GM12878 (cell line): ENCODE data around the gene PRKAR1A. TPM values are rescaled to one million over a fixed set of nuclear protein-coding genes. Genes with fewer than 3 reads are reported as not detected.

ENCODE experiments used
- ATAC-seq: fragments of 200-7000 bp; cut with Tn5 transposase; 3 replicates; pipeline ENCODE4 v1.9.1; 2020; ENCODE audit warnings: mild to moderate bottlenecking, moderate library complexity
- BruUV-seq: library from RNA; stranded (reverse); fragments of 400-500 nt; replicated peaks from 2 replicates; lab custom pipeline; 2021; lab: Mats Ljungman, UMichigan
- CTCF ChIA-PET: fragments of 300-600 bp; sonication (Branson Sonifier 250); formaldehyde crosslinking; extraction: SDS; loops from one replicate; lab custom pipeline; 2021; ENCODE audit warnings: inconsistent platforms; lab: Yijun Ruan, JAX
- POLR2A ChIA-PET: fragments of 350-600 bp; formaldehyde crosslinking; extraction: SDS; loops from one replicate; lab custom pipeline; 2021; ENCODE audit warnings: inconsistent platforms; lab: Charles Lee
- RAD21 ChIA-PET: fragments of 300-600 bp; sonication (Branson Sonifier 250); formaldehyde crosslinking; loops from one replicate; lab custom pipeline; 2023; ENCODE audit warnings: antibody characterized with exemption; ENCODE audit not compliant: unreplicated experiment; lab: Charles Lee
- SMC1A ChIA-PET: fragments of 300-600 bp; sonication (Branson Sonifier 250); formaldehyde crosslinking; loops from one replicate; lab custom pipeline; 2023; ENCODE audit not compliant: unreplicated experiment, uncharacterized antibody; lab: Charles Lee
- DNase-seq: peaks from one replicate; pipeline ENCODE4 v3.0.0-alpha.2; 2011; ENCODE audit warnings: low read depth, low spot score
- FAIRE-seq: peaks from 3 replicates; lab custom pipeline; 2011; peaks lifted over from hg19 to GRCh38; lab: Jason Lieb, UNC
- H2AFZ ChIP-seq: 2 replicates; pipeline ENCODE4 v1.6.0; 2011; ENCODE audit warnings: low read depth, low read length, control low read depth; ENCODE audit not compliant: control insufficient read depth
- H3K27ac ChIP-seq: 2 replicates; pipeline ENCODE4 v1.5.1; 2011; ENCODE audit warnings: control low read depth; ENCODE audit not compliant: control insufficient read depth, insufficient read depth
- H3K27me3 ChIP-seq, 2 experiments: replicated peaks in 1 of 2; 2 replicates each; pipeline versions ENCODE4 v1.6.0 to v1.6.1; 2011; ENCODE audit warnings: low read length in 1 of 2; ENCODE audit not compliant: control insufficient read depth in 2 of 2, insufficient read depth in 2 of 2
- H3K36me3 ChIP-seq, 2 experiments: 2 replicates each; pipeline ENCODE4 v1.5.1; 2011; ENCODE audit warnings: low read length in 1 of 2; ENCODE audit not compliant: control insufficient read depth in 2 of 2, insufficient read depth in 2 of 2
- H3K4me1 ChIP-seq: 2 replicates; pipeline ENCODE4 v1.6.1; 2011; ENCODE audit warnings: mild to moderate bottlenecking, low read length, moderate library complexity, mixed read lengths; ENCODE audit not compliant: control insufficient read depth, insufficient read depth
- H3K4me2 ChIP-seq: 2 replicates; pipeline ENCODE4 v1.6.0; 2011; ENCODE audit warnings: control low read depth; ENCODE audit not compliant: control insufficient read depth, insufficient read depth
- H3K4me3 ChIP-seq: fragments of 200-600 bp; sonication (generic); 2 replicates; pipeline ENCODE4 v1.5.1; 2016
- H3K79me2 ChIP-seq: 2 replicates; pipeline ENCODE4 v1.6.0; 2011; ENCODE audit warnings: low read length; ENCODE audit not compliant: control insufficient read depth, insufficient read depth
- H3K9ac ChIP-seq: 2 replicates; pipeline ENCODE4 v1.8.0; 2011; ENCODE audit warnings: low read length, control low read depth, mixed read lengths; ENCODE audit not compliant: control insufficient read depth, insufficient read depth
- H3K9me3 ChIP-seq: replicated peaks from 3 replicates; pipeline ENCODE4 v1.5.1; 2011; ENCODE audit warnings: mild to moderate bottlenecking, low read length; ENCODE audit not compliant: control insufficient read depth, insufficient read depth
- H4K20me1 ChIP-seq: 2 replicates; pipeline ENCODE4 v1.6.0; 2011; ENCODE audit not compliant: control insufficient read depth, insufficient read depth
- ASH2L ChIP-seq: fragments of 300-600, 200-600 bp; sonication (generic); IDR thresholded peaks from 2 replicates; pipeline ENCODE4 v1.6.1; 2017; ENCODE audit warnings: low read depth, mild to moderate bottlenecking, borderline replicate concordance
- BCL11A ChIP-seq: IDR thresholded peaks from 2 replicates; pipeline ENCODE4 v1.6.1; 2011; ENCODE audit warnings: low read depth, low read length
- ESRRA ChIP-seq: IDR thresholded peaks from 2 replicates; pipeline ENCODE4 v1.6.1; 2012; ENCODE audit warnings: mild to moderate bottlenecking, low read length, improper control_type of control experiment
- JUNB ChIP-seq: IDR thresholded peaks from 2 replicates; pipeline ENCODE4 v1.6.1; 2016; ENCODE audit warnings: antibody characterized with exemption, mild to moderate bottlenecking
- JUND ChIP-seq: IDR thresholded peaks from 2 replicates; pipeline ENCODE4 v1.6.1; 2012; ENCODE audit warnings: low read depth, mild to moderate bottlenecking, low read length, improper control_type of control experiment, moderate library complexity
- KLF5 ChIP-seq: fragments of 450-650 bp; IDR thresholded peaks from 2 replicates; pipeline ENCODE4 v1.6.1; 2014; ENCODE audit warnings: mild to moderate bottlenecking; ENCODE audit not compliant: partially characterized antibody
- POLR2A ChIP-seq: IDR thresholded peaks from 2 replicates; pipeline ENCODE4 v1.6.1; 2011; ENCODE audit warnings: low read depth, mild to moderate bottlenecking, low read length
- POLR2AphosphoS2 ChIP-seq: IDR thresholded peaks from 2 replicates; pipeline ENCODE4 v1.6.1; 2011; ENCODE audit warnings: low read depth, mild to moderate bottlenecking, low read length, improper control_type of control experiment, moderate library complexity
- POLR2AphosphoS5 ChIP-seq: IDR thresholded peaks from 2 replicates; pipeline ENCODE4 v1.6.1; 2011; ENCODE audit warnings: mild to moderate bottlenecking, low read length, inconsistent platforms
- RAD21 ChIP-seq: IDR thresholded peaks from 2 replicates; pipeline ENCODE4 v1.6.1; 2011; ENCODE audit warnings: mild to moderate bottlenecking, low read depth, low read length, moderate library complexity; ENCODE audit not compliant: insufficient read depth
- SIN3A ChIP-seq: IDR thresholded peaks from 2 replicates; pipeline ENCODE4 v1.6.1; 2012; ENCODE audit warnings: low read depth, low read length, improper control_type of control experiment
- SMARCA5 ChIP-seq: fragments of 450-650 bp; IDR thresholded peaks from 2 replicates; pipeline ENCODE4 v1.6.1; 2017; ENCODE audit warnings: mild to moderate bottlenecking
- SREBF1 ChIP-seq: IDR thresholded peaks from 2 replicates; pipeline ENCODE4 v1.6.1; 2012; ENCODE audit warnings: mild to moderate bottlenecking, low read length
- TCF3 ChIP-seq: IDR thresholded peaks from 2 replicates; pipeline ENCODE4 v1.6.1; 2012; ENCODE audit warnings: low read depth, mild to moderate bottlenecking, low read length, borderline replicate concordance; ENCODE audit not compliant: insufficient read depth
- ZBED1 ChIP-seq: IDR thresholded peaks from 2 replicates; pipeline ENCODE4 v1.6.1; 2016; ENCODE audit warnings: borderline replicate concordance
- ZNF274 ChIP-seq: IDR thresholded peaks from one replicate; pipeline ENCODE4 v1.8.0; 2011; ENCODE audit not compliant: insufficient read length, insufficient read depth
- ZNF592 ChIP-seq: fragments of 450-650 bp; IDR thresholded peaks from 2 replicates; pipeline ENCODE4 v1.6.1; 2017; ENCODE audit warnings: mild to moderate bottlenecking, moderate library complexity
- ZZZ3 ChIP-seq: IDR thresholded peaks from 2 replicates; pipeline ENCODE4 v1.6.1; 2011; ENCODE audit warnings: low read depth; ENCODE audit not compliant: control insufficient read depth, insufficient read length
- WGBS: methylation state at CpG from one replicate; pipeline ENCODE4 v1.1.6; 2016; ENCODE audit warnings: low lambda C conversion rate; ENCODE audit not compliant: insufficient replicate concordance, insufficient coverage; ENCODE audit errors: missing lambda C conversion rate; 5-methylcytosine and 5-hydroxymethylcytosine counted together
- in situ Hi-C: fragments of 300-500 bp; cut with MboI; formaldehyde crosslinking; loops from 9 replicates; pipeline ENCODE4 v1.14.3; 2018; ENCODE audit warnings: mixed read lengths
- intact Hi-C: fragments of 100-400 bp; cut with micrococcal nuclease; formaldehyde crosslinking; loops from one replicate; pipeline ENCODE4 v1.14.2; 2022; ENCODE audit not compliant: unreplicated experiment
- polyA plus RNA-seq, 11 experiments: library from polyadenylated mRNA; depleted of rRNA in 4 of 11; unstranded in 6 of 11; stranded (reverse) in 5 of 11; fragments of >200 nt; fragmentation: Nextera tagmentation in 4 of 11; fragmentation: Illumina TruSeq in 1 of 11; extraction: Ambion mirVana in 4 of 11; extraction: Trizol in 1 of 11; gene quantifications; 1 replicate in 1 of 11; 2 replicates in 10 of 11; pipeline versions ENCODE4 v1.2.1 to v1.2.3, GENCODE V29; 2011 to 2016; ENCODE audit warnings: inconsistent platforms in 2 of 11, missing spikeins in 2 of 11, low read depth in 1 of 11
- total RNA-seq, 4 experiments: library from RNA; depleted of rRNA in 3 of 4; stranded (reverse); fragments of >200 nt in 3 of 4; fragmentation: Illumina TruSeq in 1 of 4; extraction: Trizol in 1 of 4; gene quantifications; 2 replicates each; pipeline versions ENCODE4 v1.2.1 to v1.2.3, GENCODE V29; 2013 to 2021

Gene PRKAR1A
- total and polyA plus RNA-seq, 10 of the 15 experiments (the other 5 are each of a cell fraction or from before 2014, with no cell fraction given): 29.1 to 200 (median 125) TPM

GRCh38 chr17:68598545-68598961 is 86.3 kb downstream of the PRKAR1A start:
- in situ Hi-C loops (no loop called here), intact Hi-C loops (no loop called here)
- TF ChIP-seq KLF5 (no peak), TCF3 (no peak), ZZZ3 (no peak), JUNB (no peak), RAD21 (no peak)
- Histone ChIP-seq H3K4me1 (no peaks in the 10 kb centered on the region), H3K27ac (no peak overlapping the region), H3K4me2 (no peak overlapping the region), H3K79me2 (no peaks in the 10 kb centered on the region), H3K27me3 (peaks cover 3 to 18% of the 10 kb centered on the region in 2 experiments), H4K20me1 (no peaks in the 10 kb centered on the region), H3K9me3 (no peaks in the 10 kb centered on the region), H3K36me3 (no peaks in the 10 kb centered on the region), H2AFZ (no peak overlapping the region), H3K9ac (no peak overlapping the region), H3K4me3 (no peak overlapping the region)
- ChIA-PET RAD21 (no interaction called here), SMC1A (no interaction called here), CTCF (interaction anchor here (3.5 kb wide), 1 partner anchor 16 kb away, joined by 15 read pairs; no protein-coding TSS in a partner anchor), POLR2A (no interaction called here)
- FAIRE-seq: no peak
- no TSS peak for BruUV-seq
- WGBS: 37% methylated on average over 4 of the region's 4 CpGs
- DNase-seq: no peak
- no peak for ATAC-seq

- 67% methylated on average over 4 of the region's 4 CpGs for WGBS
- no peak for FAIRE-seq
- intact Hi-C loops (no loop called here), in situ Hi-C loops (no loop called here)
- BruUV-seq: no TSS peak
- Histone ChIP-seq H3K27ac (no peak overlapping the region), H2AFZ (no peak overlapping the region), H3K4me1 (no peaks in the 10 kb centered on the region), H4K20me1 (no peaks in the 10 kb centered on the region), H3K4me3 (no peak overlapping the region), H3K4me2 (no peak overlapping the region), H3K9me3 (no peaks in the 10 kb centered on the region), H3K36me3 (no peaks in the 10 kb centered on the region), H3K79me2 (no peaks in the 10 kb centered on the region), H3K9ac (no peak overlapping the region), H3K27me3 (peaks cover 3 to 18% of the 10 kb centered on the region in 2 experiments)
- POLR2A ChIA-PET: no interaction called here
- SMC1A ChIA-PET: no interaction called here
- no peak for ATAC-seq
- RAD21 ChIA-PET: no interaction called here
- DNase-seq: no peak
- CTCF ChIA-PET: no interaction called here
- no peak for TF ChIP-seq ZBED1
- TF ChIP-seq POLR2AphosphoS2: no peak
- TF ChIP-seq ASH2L: no peak
- TF ChIP-seq BCL11A: no peak
- no peak for TF ChIP-seq ESRRA
- TF ChIP-seq SREBF1: no peak
- TF ChIP-seq POLR2A: no peak
- no peak for TF ChIP-seq TCF3
- no peak for TF ChIP-seq SIN3A
- no peak for TF ChIP-seq SMARCA5
- no peak for TF ChIP-seq POLR2AphosphoS5
- TF ChIP-seq ZNF592: no peak
- TF ChIP-seq JUND: no peak
- no peak for TF ChIP-seq ZNF274
Observed at GRCh38 chr17:68599091-68599490, 86.9 kb downstream of the PRKAR1A start.
